ENCODE results near the gene RNASE11.
"Not testable (repeated sequence)": the region's sequence is repeated elsewhere in the genome, so short reads cannot be mapped to it uniquely, and the experiment has no call there.

RNASE11 gene

DNA sequence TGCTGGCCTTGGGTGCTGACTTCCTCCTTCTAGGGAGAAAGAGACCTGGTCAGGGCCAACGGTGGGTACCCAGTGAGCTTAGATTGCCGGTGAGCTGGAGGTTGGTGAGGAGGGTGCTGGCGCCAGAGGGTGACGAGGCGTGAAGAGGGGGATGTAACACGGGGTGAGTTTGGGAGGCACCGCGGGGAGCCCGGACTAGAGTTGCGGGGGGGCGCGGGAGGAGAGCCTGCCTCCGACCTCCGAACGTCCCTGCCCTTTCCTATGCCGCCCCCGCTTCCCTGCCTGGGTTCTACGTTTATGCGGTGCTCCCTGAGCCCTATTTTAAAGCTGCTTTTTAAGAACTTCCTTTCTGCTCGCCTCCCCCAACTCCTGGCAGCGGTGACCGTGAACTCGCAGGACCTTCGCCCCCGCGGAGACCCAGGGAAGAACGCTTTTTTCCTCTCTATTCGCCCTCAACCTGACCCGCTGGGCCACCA lies 35.1 kb upstream of the RNASE11 start:
- TF ChIP-seq, protein P1, sequence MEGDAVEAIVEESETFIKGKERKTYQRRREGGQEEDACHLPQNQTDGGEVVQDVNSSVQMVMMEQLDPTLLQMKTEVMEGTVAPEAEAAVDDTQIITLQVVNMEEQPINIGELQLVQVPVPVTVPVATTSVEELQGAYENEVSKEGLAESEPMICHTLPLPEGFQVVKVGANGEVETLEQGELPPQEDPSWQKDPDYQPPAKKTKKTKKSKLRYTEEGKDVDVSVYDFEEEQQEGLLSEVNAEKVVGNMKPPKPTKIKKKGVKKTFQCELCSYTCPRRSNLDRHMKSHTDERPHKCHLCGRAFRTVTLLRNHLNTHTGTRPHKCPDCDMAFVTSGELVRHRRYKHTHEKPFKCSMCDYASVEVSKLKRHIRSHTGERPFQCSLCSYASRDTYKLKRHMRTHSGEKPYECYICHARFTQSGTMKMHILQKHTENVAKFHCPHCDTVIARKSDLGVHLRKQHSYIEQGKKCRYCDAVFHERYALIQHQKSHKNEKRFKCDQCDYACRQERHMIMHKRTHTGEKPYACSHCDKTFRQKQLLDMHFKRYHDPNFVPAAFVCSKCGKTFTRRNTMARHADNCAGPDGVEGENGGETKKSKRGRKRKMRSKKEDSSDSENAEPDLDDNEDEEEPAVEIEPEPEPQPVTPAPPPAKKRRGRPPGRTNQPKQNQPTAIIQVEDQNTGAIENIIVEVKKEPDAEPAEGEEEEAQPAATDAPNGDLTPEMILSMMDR (IDR thresholded peaks at IDR 0.05; ENCODE audit: control insufficient read depth, insufficient read depth, low read depth, low read length, missing control alignments) = no peak
- no peak overlapping the region for H3K4me3 ChIP-seq (ENCODE audit: control insufficient read depth, low read depth, low read length)
- DNase-seq (ENCODE audit: low read depth) = no peak

DNA sequence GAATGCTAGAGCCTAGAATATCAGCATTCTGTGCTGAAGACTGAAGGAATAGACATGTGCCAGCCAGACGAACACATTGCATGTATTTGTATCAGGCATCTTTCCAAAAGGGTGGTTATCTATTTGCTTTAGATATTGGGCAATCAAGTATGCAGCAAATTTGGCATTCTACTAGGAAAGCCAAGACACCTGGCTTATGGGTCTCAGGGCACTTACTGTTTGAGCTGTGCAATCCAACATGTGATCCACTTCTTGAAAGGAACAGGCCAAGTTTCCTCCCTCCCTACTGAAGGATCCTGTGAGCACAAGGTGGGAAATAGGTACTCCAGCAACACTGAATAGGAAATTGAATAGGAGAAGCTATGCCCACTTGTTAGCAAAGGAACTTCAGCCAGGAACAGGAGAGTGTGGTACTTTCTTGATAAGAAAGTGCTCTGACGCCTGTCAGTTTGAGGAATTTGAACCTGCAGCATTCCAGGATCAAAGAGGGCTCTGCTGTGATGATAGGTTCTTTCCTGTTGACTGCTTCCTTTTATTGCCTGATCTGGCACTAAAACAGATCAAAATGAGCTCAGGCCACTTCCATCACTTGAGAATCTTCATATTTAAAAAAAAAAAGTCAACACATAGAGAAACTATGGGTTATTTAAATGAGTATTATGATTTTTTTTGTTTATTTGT lies 33.1 kb upstream of the RNASE11 start:
- H3K4me3 ChIP-seq (ENCODE audit: control insufficient read depth, low read depth, low read length) = no peak overlapping the region
- TF ChIP-seq, protein P1 (IDR thresholded peaks at IDR 0.05; ENCODE audit: control insufficient read depth, insufficient read depth, low read depth, low read length, missing control alignments) = no peak

DNA sequence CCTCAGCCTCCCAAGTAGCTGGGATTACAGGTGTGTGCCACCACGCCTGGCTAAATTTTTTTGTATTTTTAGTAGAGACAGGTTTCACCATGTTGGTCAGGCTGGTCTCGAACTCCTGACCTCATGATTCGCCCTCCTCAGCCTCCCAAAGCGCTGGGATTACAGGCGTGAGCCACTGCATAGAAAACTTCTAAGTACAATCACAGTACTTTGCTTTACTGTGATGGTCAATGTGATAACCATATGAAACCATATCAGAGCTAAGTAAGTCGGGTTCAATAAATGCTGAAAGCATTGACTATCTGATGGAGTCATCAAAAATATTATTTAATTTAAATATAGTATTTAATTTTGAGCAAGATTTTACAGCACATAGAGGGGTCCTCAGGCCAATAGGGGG lies 31.9 kb upstream of the RNASE11 start:
- H3K4me3 ChIP-seq (ENCODE audit: control insufficient read depth, low read depth, low read length); DNase-seq (ENCODE audit: low read depth): not testable (repeated sequence)

More for the DNA sequence above, 33.1 kb upstream of the RNASE11 start:
- DNase-seq (ENCODE audit: low read depth) = no peak

DNA sequence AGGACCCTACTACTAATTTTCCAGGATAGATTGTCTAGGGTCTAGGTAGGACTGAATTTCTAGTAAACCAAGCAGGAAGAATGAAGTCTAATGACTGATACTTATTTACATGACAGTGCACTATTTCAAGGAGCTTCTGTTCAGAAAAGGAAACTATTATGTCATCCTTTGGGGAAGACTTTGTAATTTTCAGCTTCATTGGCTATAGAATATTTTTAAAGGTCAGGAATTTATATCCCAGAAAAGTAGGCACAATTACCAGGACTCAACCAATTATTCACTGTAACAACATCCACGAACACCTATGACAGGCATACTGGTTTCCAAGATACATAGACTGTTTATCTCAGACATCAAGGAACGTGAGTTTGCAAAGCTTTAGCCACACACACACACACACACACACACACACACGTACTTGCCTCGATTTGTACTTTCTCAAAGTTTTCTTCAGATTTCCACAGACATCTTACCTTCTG lies 30.5 kb upstream of the RNASE11 start:
- no peak for DNase-seq (ENCODE audit: low read depth)
- TF ChIP-seq, protein P1 (IDR thresholded peaks at IDR 0.05; ENCODE audit: control insufficient read depth, insufficient read depth, low read depth, low read length, missing control alignments) = no peak
- H3K4me3 ChIP-seq (ENCODE audit: control insufficient read depth, low read depth, low read length) = no peak overlapping the region

DNA sequence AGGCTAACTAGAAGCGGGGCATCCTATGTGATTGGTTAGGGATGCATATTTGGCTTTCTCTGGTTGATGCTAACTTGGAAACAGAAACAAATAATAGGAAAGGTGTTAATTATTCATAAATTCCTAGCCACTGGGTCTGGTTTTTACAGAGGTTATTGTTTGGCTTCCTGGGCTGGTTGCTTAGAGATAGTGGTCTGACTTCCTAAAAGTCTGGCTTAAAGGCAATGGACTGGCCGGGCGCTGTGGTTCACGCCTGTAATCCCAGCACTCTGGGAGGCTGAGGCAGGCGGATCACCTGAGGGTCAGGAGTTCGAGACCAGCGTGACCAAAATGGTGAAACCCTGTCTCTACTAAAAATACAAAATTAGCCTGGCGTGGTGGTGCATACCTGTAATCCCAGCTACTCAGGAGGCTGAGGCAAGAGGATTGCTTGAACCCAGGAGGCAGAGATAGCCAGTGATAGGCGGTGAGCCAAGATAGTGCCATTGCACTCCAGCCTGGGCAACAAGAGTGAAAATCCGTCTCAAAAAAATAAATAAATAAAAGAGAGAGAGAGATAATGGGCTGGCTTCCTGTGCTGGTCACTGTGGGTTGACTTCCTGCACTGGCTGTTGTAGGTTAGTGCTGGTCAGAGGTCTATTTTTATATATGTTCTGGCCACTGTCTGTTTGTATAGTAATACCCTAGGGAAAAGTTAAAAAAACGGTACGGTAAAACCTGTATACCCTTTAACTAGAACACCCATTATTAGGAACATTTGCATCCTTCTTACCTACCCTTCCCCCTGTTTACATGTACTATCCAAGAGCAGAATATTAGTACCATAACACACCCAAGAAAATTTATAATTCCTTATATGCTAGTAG lies 29.6 kb upstream of the RNASE11 start:
- DNase-seq (ENCODE audit: low read depth) = no peak
- TF ChIP-seq, protein P1 (IDR thresholded peaks at IDR 0.05; ENCODE audit: control insufficient read depth, insufficient read depth, low read depth, low read length, missing control alignments) = no peak
- no peak overlapping the region for H3K4me3 ChIP-seq (ENCODE audit: control insufficient read depth, low read depth, low read length)

DNA sequence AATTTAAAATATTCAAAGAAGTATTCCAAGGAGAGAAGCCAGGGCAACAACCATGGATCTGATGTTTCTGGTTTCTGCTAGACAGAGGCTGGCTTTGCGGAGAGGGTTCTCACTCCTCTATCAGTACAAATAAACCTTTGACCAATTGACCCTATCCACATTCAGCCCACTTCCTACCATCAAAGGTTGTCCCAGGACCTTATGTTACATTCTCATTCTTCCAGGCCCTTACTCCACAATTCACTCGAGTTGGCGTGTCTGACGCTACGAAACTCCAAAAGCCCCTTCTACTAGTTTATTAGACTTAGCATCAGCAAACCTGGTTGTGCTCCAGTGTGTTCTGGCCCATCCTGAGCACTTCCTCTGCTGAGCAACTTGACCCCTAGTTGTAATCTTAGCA lies 28.2 kb upstream of the RNASE11 start:
- TF ChIP-seq, protein P1 (IDR thresholded peaks at IDR 0.05; ENCODE audit: control insufficient read depth, insufficient read depth, low read depth, low read length, missing control alignments) = no peak
- no peak for DNase-seq (ENCODE audit: low read depth)
- H3K4me3 ChIP-seq (ENCODE audit: control insufficient read depth, low read depth, low read length) = no peak overlapping the region

All from AG09309 (cell line).